NCI-H2196 treated with DMSO at 0.1 percent for 48 hours (cell line): Measurements from ENCODE around the gene HOATZ.
A peak's percentile ranks its signal among the peaks of the same experiment; 100 is the strongest.

Experiments used
- DNase-seq: peaks from one replicate; lab custom pipeline; 2025; ENCODE audit not compliant: unreplicated experiment; lab: John Stamatoyannopoulos, UW

Gene HOATZ

GRCh38 chr11:111548525-111548924 lies 33.9 kb downstream of the HOATZ start:
- DNase-seq: no peak

DNA sequence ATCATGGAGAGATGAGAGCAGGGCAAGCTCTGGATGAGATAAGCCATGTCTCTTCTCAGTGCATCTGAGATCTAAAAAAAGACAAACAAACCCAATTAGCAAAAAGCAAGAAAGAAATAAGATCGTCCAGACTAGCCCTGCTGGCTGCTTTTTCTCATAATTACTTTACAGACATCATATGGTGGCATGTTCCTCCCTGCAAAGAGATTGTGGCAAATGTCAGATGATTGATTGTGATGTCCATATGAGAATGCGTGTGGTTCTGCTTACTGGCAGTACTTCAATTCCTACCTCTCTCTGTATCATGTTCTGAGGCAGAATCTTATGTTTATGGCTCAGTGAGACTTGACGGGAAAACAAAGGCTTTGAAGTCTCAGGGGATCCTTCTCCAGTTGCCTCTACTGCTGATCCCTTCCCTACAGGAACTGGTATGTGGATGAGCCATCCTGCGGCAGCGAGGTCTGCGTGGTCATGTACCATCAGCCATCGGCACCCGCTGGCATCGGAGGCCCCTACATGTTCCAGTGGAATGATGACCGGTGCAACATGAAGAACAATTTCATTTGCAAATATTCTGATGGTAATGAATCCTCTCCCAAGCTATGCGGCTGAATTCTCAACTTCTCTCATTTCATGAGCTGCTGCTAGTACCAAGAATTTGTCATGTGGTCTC lies 34.8 kb downstream of the HOATZ start:
- no peak for DNase-seq

DNA sequence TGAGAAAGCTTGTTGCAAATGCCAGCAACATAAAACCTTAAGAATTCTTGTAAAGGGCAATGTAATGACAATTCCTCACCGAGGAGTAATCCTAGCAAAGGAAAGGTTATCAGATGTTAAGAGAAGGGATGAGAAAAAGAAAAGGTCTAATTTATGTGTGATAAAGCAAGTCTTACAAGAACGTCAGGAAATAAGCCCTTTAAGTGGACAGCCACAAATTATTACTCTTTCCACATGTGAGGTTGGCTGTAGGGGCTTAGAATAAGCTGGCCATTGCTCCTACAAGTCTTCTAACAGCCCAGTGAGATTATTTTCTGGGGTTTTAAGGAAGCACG lies 35.3 kb downstream of the HOATZ start:
- no peak for DNase-seq

- no peak for DNase-seq
Observed at GRCh38 chr11:111550258-111550657, 35.7 kb downstream of the HOATZ start.

- DNase-seq: no peak
Observed at GRCh38 chr11:111554532-111554931, 40.0 kb downstream of the HOATZ start.

DNA sequence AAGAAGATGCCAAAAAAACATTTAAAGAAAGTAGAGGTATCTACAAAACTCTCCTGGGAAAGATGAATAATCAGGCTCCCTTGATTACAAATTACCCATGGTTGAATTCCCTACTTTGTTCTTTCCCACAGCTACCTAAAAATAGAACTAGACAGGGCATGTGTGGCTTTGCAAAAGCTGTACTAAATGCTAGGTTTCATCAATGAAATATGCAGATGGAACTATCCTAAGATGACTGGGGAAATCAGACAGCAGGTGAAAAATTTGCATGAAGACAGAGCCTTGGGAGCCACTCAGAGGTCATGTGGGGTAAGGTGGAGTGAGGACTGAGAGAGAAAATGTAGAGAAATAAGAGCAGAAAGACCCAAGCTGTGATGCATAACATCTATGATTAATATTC lies 40.7 kb downstream of the HOATZ start:
- DNase-seq: no peak

DNA sequence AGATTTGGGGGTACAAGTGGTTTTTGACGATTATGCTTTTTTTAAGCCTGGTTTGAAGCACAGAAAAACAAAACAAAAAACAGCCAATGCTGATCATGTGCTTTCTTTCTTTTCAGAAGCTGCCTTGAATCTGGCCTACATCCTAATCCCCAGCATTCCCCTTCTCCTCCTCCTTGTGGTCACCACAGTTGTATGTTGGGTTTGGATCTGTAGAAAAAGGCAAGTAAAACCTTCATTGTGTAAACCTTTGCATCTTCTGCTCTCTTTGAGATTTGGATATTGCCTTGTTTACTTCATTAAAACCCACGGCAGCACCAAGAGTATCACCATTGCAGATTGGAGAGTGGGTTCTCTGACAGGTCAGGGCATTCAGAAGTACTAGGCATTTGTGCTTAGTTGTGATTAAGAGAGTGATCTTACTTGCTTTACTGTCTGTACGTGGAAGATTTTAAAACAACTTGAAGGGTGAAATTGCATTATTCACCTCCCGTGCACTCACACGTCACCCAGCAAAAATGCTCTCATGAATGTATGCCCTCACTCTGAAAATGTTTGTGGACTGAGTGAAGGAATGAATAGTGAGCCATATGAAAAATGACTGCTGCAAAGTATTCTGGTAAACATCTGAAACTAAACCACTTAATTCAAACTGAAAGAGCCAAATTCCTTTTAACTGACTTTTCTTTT lies 43.0 kb downstream of the HOATZ start:
- no peak for DNase-seq

DNA sequence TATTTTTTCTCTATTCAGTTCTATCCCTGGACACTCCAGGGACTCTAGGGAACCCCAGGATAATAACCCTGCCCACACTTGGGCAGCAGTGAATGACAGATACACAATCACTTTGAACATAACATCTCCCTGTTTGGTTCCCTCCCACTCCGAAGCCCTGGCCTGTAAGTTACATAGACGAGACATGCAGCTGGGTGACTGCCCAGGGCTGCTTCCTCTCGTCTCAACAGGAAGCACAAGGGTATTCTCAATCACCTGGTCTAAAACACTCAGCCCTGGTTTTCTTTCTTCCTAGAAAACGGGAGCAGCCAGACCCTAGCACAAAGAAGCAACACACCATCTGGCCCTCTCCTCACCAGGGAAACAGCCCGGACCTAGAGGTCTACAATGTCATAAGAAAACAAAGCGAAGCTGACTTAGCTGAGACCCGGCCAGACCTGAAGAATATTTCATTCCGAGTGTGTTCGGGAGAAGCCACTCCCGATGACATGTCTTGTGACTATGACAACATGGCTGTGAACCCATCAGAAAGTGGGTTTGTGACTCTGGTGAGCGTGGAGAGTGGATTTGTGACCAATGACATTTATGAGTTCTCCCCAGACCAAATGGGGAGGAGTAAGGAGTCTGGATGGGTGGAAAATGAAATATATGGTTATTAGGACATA lies 45.4 kb downstream of the HOATZ start:
- DNase-seq: no peak

DNA sequence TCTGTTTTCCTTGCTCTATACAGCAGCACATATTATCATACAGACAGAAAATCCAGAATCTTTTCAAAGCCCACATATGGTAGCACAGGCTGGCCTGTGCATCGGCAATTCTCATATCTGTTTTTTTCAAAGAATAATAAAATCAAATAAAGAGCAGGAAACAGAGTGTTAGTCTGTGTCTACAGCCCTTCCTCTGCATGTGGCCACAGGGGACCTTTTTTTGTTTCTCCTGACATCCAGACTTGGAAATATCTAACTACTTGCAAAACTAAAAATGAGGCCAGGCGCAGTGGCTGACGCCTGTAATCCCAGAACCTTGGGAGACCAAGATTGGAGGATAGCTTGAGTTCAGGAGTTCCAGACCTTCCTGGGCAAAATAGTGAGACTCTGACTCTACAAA lies 46.2 kb downstream of the HOATZ start:
- DNase-seq: no peak

DNA sequence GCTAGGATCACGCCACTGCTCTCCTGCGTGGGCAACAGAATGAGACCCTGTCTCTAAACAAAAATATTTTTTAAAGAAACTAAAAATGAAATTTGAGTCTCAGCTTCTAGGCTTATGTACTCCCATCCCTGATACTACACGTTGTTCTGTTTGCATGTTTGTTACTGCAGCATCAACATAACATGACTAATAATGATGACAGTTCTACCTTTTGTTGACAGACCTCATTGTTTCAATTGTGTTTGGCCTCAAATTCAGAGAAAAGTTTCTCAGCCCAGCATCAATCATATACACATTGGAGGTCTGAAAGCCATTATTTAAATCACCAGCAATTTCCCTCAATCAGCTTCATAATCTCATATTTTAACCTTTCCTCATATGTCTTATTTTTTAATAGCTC lies 46.7 kb downstream of the HOATZ start:
- no peak for DNase-seq

DNA sequence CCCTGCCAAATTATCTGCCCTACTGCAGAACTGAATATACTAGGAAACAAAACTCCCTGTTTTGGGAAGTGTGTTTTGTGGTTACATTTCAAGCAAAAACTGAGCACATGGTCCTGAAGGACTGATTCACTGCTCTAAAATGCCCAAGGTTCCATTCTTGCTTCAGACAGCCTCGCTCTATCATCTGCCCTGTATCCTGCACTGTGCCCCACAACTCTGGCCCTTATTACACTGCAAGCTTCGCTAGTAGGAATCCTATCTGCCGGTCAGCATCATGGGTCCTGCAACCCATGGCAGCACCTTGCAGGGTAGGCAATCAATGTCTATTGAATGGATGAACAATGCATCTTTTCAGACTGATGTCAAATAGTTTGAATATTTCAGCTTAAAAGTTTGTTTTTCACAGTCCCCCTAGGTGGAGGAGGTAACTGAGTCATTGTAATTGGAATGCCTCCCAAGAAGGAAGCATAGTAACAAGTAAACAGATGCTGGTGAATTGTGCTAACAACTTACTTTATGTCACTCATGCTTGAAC lies 47.3 kb downstream of the HOATZ start:
- DNase-seq: no peak

- DNase-seq: no peak
Observed at GRCh38 chr11:111562692-111563389, 48.3 kb downstream of the HOATZ start.

DNA sequence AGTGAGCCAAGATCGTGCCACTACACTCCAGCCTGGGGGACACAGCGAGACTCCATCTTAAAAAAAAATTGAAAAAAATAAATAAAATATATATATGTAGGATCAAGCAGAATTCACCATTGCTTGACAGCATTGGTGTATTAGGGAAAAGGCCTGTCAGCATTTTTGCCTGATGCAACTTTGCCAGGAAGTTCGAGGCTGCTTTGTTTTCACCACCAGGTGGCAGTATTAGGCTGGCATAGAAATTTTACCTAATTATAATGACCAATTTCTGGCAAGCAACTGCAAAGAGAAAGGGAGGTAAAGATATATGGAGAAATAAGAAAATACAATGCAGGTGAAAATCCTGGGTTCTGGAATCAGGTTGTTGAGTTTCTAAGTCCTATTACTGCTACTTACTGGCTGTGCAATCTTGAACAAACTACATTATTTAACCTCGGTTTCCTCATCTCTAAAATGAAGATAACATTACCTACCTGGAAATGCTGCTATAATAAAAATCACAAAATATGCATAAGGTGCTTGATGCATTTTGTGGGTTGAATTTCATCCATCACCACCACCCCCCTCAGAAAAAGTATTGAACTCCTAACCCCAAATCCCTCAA lies 50.6 kb downstream of the HOATZ start:
- peak; percentile 52 for DNase-seq

- DNase-seq: no peak
Observed at GRCh38 chr11:111566324-111566723, 51.7 kb downstream of the HOATZ start.

DNA sequence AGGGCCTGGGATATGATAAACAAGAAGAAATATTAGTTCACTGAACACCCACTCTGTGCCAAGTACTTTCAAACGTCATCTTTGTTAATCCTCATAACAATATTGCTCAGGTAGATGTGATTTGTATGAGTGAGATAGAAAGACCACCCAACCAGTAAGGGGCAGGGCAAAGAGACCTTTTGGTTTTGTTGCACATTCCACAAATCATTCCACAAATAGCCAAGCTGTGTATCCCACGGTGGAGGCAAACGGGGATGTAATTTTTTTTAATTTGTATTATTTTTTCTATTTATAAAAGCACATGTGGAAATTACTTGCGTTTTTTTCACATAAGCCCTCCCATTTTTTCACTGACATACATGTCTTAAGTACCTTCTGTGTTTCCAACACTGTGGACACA lies 54.9 kb downstream of the HOATZ start:
- no peak for DNase-seq

DNA sequence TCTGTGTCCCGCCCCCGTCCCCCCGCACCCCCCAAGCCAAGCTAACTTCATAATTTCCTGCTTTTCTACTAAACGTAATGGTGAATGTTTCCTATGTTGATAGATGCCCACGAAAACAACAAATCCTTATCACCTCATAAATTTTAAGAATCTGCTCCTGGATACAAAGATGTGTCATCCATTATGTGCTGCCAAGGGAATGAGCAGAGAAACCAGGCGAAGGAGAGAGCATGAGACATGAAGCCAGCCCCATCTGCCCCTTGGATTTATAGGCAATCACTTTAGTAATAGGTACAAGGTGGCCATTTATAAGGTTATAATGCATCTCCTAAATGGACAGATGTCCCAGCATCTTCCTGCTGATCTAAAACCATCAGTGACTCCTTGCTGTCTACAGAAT lies 56.2 kb downstream of the HOATZ start:
- no peak for DNase-seq

- no peak for DNase-seq
Observed at GRCh38 chr11:111571829-111572501, 57.4 kb downstream of the HOATZ start.

GRCh38 chr11:111572581-111572980 lies 58.0 kb downstream of the HOATZ start:
- DNase-seq: no peak

DNA sequence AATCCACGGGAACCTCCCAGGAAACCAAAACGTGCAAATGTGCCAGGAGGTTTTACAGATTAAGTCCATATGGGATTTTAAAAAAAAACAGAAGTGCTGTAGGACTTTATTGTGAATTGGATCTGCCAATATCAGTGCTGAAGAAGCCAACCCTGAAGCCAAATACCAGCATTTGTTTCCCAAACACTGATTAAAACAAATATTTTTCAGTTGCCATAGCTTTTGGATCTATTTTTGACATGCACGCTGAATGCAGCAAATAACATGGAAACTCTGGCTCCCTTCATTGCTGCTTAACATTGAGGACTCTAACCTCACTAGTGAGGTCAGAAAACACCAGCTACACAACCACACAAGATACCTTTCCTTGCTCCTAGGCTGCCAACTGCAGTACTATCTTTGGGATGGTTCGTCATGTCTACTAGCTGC lies 59.3 kb downstream of the HOATZ start:
- DNase-seq: no peak

GRCh38 chr11:111574373-111575225 lies 60.0 kb downstream of the HOATZ start:
- no peak for DNase-seq
